CD4-positive, alpha-beta T cell (primary cell): ENCODE measurements around the gene GPR155. TPM values are rescaled to one million over a fixed set of nuclear protein-coding genes. Genes with fewer than 3 reads are reported as not detected.

Source experiments
- ATAC-seq: fragments of 200-7000 bp; cut with Tn5 transposase; one replicate; pipeline ENCODE4 v1.10.0; 2022; ENCODE audit warnings: mild to moderate bottlenecking; ENCODE audit not compliant: poor library complexity
- CTCF ChIA-PET: fragments of 350-600 bp; sonication (Branson Sonifier 250); formaldehyde crosslinking; loops from one replicate; lab custom pipeline; 2021; ENCODE audit warnings: antibody characterized with exemption, inconsistent platforms; lab: Charles Lee
- POLR2A ChIA-PET: fragments of 350-600 bp; sonication (Branson Sonifier 250); formaldehyde crosslinking; loops from one replicate; lab custom pipeline; 2021; ENCODE audit warnings: antibody characterized with exemption, inconsistent platforms; lab: Charles Lee
- DNase-seq, 14 experiments: peaks; one replicate each; pipeline ENCODE4 v3.0.0-alpha.2; 2013 to 2020; ENCODE audit warnings: mixed read lengths in 2 of 14
- H3K27ac ChIP-seq, 2 donors: one replicate each; pipeline versions ENCODE4 v1.5.1 to v1.7.0; 2013; ENCODE audit warnings: low read length in 2 of 2, low read depth in 1 of 2, mild to moderate bottlenecking in 1 of 2
- H3K27me3 ChIP-seq, 2 experiments: 1 replicate in 1 of 2; 2 replicates in 1 of 2; pipeline versions ENCODE4 v1.6.1 to v1.7.0; 2013; ENCODE audit warnings: low read length in 2 of 2, control low read depth in 1 of 2, mild to moderate bottlenecking in 1 of 2, moderate library complexity in 1 of 2; ENCODE audit not compliant: insufficient read depth in 2 of 2, control insufficient read depth in 1 of 2
- H3K36me3 ChIP-seq: one replicate; pipeline ENCODE4 v1.6.1; 2013; ENCODE audit warnings: low read length, control low read depth; ENCODE audit not compliant: insufficient read depth
- H3K4me1 ChIP-seq: one replicate; pipeline ENCODE4 v1.6.1; 2013; ENCODE audit warnings: low read length, control low read depth; ENCODE audit not compliant: insufficient read depth
- H3K4me3 ChIP-seq: one replicate; pipeline ENCODE4 v1.5.1; 2013; ENCODE audit warnings: mild to moderate bottlenecking, low read length, moderate library complexity
- H3K9me3 ChIP-seq, 2 experiments: 1 replicate in 1 of 2; 2 replicates in 1 of 2; pipeline versions ENCODE4 v1.6.1 to v1.7.0; 2013; ENCODE audit warnings: low read length in 2 of 2, mild to moderate bottlenecking in 2 of 2, control low read depth in 1 of 2, moderate library complexity in 1 of 2; ENCODE audit not compliant: control insufficient read depth in 1 of 2, insufficient read depth in 1 of 2
- H3K27ac Mint-ChIP-seq: one replicate; pipeline ENCODE4 v1.8.0; 2020; ENCODE audit warnings: mixed read lengths
- H3K27me3 Mint-ChIP-seq: one replicate; pipeline ENCODE4 v1.8.0; 2021; ENCODE audit warnings: mixed read lengths
- H3K36me3 Mint-ChIP-seq: one replicate; pipeline ENCODE4 v1.8.0; 2021; ENCODE audit warnings: low read depth, mixed read lengths
- H3K4me1 Mint-ChIP-seq: one replicate; pipeline ENCODE4 v1.8.0; 2021; ENCODE audit warnings: low read depth, mixed read lengths
- H3K4me3 Mint-ChIP-seq: one replicate; pipeline ENCODE4 v1.8.0; 2020; ENCODE audit warnings: mild to moderate bottlenecking, mixed read lengths
- H3K9me3 Mint-ChIP-seq: one replicate; pipeline ENCODE4 v1.8.0; 2020; ENCODE audit warnings: mixed read lengths
- intact Hi-C, 2 experiments: fragments of 100-400 bp; cut with DNase I in 1 of 2; cut with micrococcal nuclease in 1 of 2; formaldehyde crosslinking; loops; one replicate each; pipeline versions ENCODE4 v1.15.1 to v1.9.0; 2023 to 2025; cut with DNase I, micrococcal nuclease
- total RNA-seq, 174 experiments: library from RNA in 2 of 174; stranded (reverse) in 2 of 174; gene quantifications; one replicate each; pipeline ENCODE4 v1.2.3 and lab custom pipeline; 2021 to 2026
- TF ChIP-seq, protein P1 (sequence below): fragments of 200-600 bp; IDR thresholded peaks from one replicate; pipeline ENCODE4 v1.8.0; 2022; ENCODE audit warnings: antibody characterized with exemption, mild to moderate bottlenecking

The GPR155 gene
- total RNA-seq, 2 experiments from 2014 or later: 8.3 to 9.0 TPM

DNA sequence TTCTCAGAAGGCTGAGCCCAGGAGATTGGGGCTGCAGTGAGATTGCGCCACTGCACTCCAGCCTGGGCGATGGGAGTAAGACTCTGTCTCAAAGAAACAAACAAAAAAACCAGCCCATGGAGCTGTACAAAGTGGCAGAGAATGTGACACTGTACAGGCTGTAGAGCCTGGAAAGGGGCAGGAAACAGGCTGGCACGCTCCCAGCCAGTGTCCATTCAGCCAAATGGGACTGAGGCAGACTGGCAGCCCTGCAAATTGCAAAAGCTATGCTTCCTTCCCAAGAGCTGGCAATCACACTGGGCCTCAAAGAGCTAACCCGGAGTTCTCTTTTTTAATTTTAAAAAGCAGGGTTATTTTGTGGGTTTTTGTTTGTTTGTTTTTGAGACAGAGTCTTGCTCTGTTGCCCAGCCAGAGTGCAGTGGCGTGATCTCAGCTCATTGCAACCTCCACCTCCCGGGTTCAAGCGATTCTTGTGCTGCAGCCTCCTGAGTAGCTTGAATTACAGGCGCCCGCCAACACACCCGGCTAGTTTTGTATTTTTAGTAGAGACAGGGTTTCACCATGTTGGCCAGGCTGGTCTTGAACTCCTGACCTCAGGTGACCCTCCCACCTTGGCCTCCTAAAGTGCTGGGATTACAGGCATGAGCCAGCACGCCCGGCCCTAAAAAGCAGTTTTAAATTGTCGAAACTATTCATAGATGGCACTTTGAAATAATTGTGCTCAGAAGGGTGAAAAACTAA is 48.5 kb downstream of the GPR155 start:
- ATAC-seq: no peak
- no peak for DNase-seq
- Histone ChIP-seq H3K27ac (no peak overlapping the region), H3K27me3 (no peaks in the 10 kb centered on the region), H3K9me3 (no peaks in the 10 kb centered on the region), H3K4me3 (no peak overlapping the region), H3K4me1 (no peaks in the 10 kb centered on the region), H3K36me3 (peaks cover 64% of the 10 kb centered on the region)
- TF ChIP-seq, protein P1, sequence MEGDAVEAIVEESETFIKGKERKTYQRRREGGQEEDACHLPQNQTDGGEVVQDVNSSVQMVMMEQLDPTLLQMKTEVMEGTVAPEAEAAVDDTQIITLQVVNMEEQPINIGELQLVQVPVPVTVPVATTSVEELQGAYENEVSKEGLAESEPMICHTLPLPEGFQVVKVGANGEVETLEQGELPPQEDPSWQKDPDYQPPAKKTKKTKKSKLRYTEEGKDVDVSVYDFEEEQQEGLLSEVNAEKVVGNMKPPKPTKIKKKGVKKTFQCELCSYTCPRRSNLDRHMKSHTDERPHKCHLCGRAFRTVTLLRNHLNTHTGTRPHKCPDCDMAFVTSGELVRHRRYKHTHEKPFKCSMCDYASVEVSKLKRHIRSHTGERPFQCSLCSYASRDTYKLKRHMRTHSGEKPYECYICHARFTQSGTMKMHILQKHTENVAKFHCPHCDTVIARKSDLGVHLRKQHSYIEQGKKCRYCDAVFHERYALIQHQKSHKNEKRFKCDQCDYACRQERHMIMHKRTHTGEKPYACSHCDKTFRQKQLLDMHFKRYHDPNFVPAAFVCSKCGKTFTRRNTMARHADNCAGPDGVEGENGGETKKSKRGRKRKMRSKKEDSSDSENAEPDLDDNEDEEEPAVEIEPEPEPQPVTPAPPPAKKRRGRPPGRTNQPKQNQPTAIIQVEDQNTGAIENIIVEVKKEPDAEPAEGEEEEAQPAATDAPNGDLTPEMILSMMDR: no peak
- H3K27ac Mint-ChIP-seq: no peak overlapping the region
- H3K9me3 Mint-ChIP-seq: no peaks in the 10 kb centered on the region
- no peaks in the 10 kb centered on the region for H3K4me1 Mint-ChIP-seq
- ChIA-PET CTCF (no interaction called here), POLR2A (no interaction called here)
- H3K36me3 Mint-ChIP-seq: peaks cover 72% of the 10 kb centered on the region
- intact Hi-C loops: no loop called here
- H3K27me3 Mint-ChIP-seq: no peaks in the 10 kb centered on the region
- no peak overlapping the region for H3K4me3 Mint-ChIP-seq

GRCh38 chr2:174436351-174436750 is 50.5 kb downstream of the GPR155 start:
- H3K9me3 ChIP-seq: no peaks in the 10 kb centered on the region
- intact Hi-C loops: no loop called here
- no peaks in the 10 kb centered on the region for H3K27me3 Mint-ChIP-seq
- H3K9me3 Mint-ChIP-seq: no peaks in the 10 kb centered on the region
- ATAC-seq (no peak), DNase-seq (no peak)
- H3K4me3 ChIP-seq: no peak overlapping the region
- H3K27me3 ChIP-seq: no peaks in the 10 kb centered on the region
- no peaks in the 10 kb centered on the region for H3K4me1 Mint-ChIP-seq
- H3K4me1 ChIP-seq: no peaks in the 10 kb centered on the region
- POLR2A ChIA-PET: no interaction called here
- H3K36me3 ChIP-seq: peaks cover 50% of the 10 kb centered on the region
- no peak overlapping the region for H3K27ac Mint-ChIP-seq
- no peak overlapping the region for H3K4me3 Mint-ChIP-seq
- H3K36me3 Mint-ChIP-seq: peaks cover 63% of the 10 kb centered on the region
- TF ChIP-seq, protein P1: no peak
- CTCF ChIA-PET: interaction anchor here (0.6 kb wide), 1 partner anchor 25 kb away, joined by 3 read pairs; no protein-coding TSS in a partner anchor
- H3K27ac ChIP-seq: no peak overlapping the region

DNA sequence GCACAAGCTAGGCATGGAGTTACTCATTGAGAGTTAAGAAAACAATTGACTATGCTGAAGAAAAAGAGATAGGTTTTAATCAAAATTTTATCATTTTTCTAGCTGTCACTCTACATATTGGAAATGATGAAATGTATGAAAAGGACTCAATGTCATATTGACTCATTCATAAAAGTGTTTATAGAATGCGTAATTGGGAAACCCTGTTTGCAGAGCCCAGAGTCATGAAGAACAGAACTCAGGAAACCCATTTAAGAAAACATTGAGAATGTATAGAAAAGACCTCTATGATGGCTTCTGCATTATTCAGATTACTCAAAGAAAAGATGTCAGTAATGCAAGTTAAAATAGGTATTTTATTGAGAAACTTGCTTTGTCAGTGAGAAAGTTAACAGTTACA is 54.9 kb downstream of the GPR155 start:
- Histone ChIP-seq H3K27me3 (no peaks in the 10 kb centered on the region), H3K36me3 (peaks cover 20% of the 10 kb centered on the region), H3K9me3 (peaks cover 0 to 7% of the 10 kb centered on the region in 2 experiments), H3K4me1 (no peaks in the 10 kb centered on the region), H3K27ac (no peak overlapping the region), H3K4me3 (no peak overlapping the region)
- ATAC-seq (no peak), DNase-seq (no peak)
- intact Hi-C loops: no loop called here
- CTCF ChIA-PET: no interaction called here
- TF ChIP-seq, protein P1: no peak
- POLR2A ChIA-PET: no interaction called here
- H3K9me3 Mint-ChIP-seq: no peaks in the 10 kb centered on the region
- H3K27ac Mint-ChIP-seq: no peak overlapping the region
- H3K36me3 Mint-ChIP-seq: peaks cover 73% of the 10 kb centered on the region
- no peaks in the 10 kb centered on the region for H3K27me3 Mint-ChIP-seq
- no peaks in the 10 kb centered on the region for H3K4me1 Mint-ChIP-seq
- no peak overlapping the region for H3K4me3 Mint-ChIP-seq
